ENCODE results near the gene VSIG10L.

VSIG10L gene

DNA sequence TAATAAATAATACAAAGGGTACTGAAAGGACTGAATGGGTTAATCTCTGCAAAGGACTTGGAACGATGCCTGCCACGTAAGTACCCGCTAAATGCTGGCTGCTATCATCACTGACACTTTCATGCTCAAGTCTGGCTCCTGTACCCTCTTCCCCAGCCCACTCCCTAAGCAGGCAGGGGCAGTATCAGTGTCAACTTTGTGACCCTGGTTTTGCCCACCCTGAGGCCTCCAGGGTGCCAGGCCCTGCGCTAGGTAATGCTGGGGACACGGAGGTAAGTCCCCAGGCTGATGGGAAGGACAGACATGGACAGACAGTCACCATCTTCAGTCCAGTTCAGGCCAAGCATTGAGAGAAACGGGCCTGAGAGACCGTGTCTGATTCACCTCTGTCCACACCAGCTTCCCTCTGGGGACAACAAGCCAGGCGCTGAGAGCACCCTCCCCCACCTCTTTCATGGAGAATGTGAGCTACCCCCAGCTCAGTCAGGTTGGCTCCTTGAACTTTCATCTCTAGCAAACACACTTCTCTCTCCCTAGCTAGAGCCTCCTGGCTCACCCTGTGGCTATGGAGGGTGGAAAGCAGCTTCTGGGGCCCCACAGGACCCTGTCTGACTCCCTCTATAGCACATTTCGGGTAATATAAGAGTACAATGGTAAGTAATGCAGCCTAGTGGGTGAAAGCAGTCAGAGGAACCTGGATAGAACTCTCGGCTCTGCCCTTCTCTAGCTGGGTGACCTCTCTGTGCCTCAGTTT lies 23.4 kb upstream of the VSIG10L start:
- peak; percentile 29 for DNase-seq

DNA sequence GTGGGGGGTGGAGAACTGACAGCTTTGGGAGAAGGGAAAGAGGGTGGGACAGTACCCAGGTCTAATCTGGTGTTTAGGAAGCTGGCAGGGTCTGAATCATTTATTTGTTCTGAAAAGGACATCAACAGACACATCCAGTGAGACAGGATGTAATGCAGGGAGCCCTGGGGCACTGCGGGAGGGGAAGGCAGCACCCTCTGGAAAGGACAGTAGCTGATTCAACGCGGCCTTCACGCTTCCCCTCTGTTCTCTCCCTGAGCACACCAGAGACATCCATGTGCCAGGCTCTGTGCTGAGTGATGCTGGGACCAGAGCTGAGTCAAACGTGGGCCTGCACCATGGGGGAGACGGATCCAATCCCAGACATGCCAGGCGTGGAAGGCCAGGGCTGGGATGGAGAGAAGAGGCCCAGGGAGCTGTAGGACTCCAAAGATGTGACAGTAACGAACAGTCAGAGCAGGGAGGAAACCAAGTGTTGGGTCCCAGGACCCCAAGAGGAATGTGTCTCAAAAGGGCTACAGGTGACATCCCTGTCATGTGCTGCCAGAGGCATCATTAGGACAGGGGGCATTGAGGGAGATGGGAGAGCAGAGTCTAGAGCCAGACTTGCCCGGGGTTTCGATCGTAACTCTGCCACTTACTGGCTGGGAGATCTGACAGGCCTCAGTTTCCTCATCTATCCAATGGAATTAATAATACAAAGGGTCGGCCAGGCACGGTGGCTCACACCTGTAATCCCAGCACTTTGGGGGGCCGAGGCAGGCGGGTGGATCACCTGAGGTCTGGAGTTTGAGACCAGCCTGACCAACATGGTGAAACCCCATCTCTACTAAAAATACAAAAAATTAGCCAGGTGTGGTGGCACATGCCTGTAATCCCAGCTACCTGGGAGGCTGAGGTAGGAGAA lies 22.5 kb upstream of the VSIG10L start:
- no peak for DNase-seq

DNA sequence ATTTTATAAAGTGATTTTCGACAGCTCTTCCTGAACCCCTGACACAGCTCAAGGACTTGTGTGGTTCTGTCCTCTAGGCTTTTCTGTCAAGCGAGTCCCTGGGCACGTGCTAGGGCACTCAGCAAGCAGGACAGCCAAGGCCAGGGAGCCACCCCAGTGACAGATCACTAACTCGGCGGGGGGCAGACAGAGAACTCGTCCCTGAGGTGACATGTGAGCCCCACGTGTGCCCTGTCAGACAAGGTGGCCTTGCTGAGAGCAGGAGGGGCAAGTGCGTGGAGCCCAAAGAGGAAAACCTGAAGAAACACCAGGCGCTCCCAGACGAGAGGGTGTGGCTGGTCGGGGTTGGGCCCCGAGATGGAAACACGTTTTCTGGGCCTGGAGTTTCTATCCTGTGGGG lies 19.3 kb upstream of the VSIG10L start:
- no peak for DNase-seq

DNA sequence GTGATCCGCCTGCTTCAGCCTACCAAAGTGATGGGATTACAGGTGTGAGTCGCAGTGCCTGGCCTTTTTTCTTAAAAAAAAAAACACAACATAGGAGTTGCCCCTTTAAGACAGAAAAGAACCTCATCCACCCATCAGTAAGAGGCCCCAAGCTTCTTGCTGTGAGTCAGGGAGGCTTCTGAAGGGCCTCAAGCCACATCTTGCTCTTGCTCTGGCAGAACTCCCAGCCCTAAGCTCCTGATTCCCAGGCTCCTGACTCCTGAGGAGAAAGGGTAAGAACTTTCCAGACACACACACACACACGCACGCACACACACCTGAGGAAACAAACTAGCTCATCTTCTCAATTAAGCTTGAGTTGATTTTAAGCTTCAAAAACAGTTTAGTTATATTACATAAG lies 17.4 kb upstream of the VSIG10L start:
- peak; percentile 67 for DNase-seq

DNA sequence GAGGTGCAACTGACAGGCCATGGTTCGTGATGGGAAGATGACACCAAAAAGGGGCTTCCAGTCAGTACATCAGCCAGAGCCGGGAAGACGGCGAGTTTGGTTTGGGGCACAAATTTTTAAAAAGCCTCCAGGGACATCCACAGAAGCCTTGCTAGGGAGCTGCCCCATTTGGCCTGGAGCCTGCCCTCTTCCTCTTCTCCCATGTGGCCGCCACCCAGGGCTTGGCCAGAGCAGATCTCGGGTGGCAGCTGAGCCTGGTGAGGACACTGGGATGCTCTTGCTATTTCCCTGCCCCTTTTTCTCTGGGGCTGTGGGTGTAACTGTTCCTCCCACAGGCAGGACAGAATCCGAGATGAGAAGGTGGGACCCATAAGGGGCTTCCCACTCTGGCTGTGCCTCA lies 16.0 kb upstream of the VSIG10L start:
- no peak for DNase-seq

DNA sequence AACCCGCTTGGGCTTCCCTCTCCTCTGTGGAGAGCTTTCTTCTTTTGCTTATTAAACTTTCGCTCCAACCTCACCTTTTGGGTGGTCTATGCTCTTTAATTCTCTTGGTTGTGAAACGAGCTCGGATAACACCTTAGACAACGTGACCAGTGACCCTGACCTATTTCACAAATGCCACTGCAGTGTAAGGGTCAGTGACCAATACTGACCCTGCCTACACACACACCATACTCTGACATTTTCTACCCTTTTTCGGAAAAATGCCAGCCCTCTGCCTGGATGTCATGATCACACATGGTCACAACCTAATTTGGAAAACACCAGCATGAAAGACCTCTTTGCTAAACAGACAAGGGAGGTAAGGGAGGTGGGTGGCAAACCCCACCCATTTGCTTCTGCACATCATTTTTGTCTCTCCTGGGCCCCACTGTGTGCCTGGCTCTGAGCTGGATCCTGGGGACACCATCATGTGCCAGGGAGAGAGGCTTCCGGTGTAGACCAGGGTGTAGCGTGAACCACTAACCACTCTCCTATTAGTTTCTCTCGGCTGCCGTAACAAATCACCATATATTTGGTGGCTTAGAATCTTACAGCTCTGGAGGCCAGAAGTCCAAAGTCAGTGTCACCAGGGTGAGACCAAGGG lies 14.3 kb upstream of the VSIG10L start:
- DNase-seq = no peak

DNA sequence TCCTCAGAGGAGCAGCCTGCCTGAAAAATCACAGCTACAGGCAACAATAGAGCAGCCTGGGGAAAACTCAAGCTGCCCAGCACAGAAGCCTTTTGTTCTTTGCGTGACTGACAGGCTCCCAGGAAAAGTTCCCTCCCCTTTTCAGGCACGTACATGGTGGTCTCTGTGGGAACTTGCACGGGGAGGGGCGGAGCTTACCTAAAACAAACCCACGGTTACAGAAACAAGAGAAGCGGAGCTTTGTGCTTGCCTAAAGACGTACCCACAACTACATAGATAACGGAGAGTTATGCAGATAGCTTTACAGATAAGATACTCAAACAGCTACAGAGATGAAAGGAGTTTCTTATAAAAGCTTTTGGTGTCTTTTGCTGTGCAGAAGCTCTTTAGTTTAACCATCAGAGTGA lies 12.8 kb upstream of the VSIG10L start:
- DNase-seq = no peak

DNA sequence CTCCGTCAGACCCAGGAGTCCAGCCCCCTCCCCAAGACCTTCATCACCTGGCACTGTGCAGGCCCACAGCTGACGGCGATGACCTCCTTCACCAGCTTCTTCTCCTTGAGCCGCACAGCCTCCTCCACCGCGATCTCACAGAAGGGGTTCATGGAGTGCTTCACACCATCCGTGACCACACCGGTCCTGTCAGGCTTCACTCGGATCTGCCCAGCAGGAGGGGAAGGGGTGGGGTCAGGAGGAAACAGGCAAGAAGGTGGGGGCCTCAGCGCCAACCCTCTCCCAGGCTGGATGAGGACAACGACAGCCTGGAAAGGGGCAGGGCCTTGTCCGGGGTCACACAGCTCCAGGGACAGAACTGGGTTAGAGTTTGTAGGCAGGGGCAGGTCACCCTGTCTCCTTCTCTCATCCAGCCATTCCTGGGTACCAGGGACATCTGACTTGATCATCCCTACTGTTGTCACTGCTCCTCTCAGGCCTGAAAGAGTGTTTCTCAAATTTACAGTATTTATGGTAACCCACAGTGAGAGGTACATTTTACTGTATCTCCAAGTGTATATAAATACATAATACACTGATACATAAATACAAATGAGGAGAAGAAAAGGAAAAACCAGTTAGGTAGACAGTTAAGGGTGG lies 12.3 kb upstream of the VSIG10L start:
- no peak for DNase-seq

DNA sequence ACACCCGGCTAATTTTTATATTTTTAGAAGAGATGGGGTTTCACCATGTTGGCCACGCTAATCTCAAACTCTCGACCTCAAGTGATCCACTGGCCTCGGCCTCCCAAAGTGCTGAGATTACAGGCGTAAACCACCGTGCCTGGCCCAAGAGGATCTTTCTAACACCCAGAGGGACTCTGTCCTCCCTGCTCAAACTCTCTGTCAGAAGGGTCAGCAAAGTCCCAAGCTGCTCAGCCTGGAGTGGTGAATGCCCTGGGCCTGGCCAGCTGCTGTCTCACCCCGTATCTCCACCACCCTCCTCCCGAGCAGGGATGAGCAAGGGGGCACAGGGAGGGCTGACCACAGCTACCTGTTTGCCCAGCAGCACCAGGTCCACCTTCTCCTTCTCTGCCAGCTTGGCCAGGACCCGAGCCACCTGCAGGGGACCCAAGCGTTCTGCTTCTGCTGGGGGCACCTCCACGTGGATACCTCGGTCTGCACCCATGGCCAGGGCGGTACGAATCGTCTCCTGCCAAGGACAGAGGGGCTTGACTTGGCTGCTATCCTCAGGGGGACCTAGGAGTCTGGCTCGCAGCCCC lies 10.9 kb upstream of the VSIG10L start:
- no peak for DNase-seq

DNA sequence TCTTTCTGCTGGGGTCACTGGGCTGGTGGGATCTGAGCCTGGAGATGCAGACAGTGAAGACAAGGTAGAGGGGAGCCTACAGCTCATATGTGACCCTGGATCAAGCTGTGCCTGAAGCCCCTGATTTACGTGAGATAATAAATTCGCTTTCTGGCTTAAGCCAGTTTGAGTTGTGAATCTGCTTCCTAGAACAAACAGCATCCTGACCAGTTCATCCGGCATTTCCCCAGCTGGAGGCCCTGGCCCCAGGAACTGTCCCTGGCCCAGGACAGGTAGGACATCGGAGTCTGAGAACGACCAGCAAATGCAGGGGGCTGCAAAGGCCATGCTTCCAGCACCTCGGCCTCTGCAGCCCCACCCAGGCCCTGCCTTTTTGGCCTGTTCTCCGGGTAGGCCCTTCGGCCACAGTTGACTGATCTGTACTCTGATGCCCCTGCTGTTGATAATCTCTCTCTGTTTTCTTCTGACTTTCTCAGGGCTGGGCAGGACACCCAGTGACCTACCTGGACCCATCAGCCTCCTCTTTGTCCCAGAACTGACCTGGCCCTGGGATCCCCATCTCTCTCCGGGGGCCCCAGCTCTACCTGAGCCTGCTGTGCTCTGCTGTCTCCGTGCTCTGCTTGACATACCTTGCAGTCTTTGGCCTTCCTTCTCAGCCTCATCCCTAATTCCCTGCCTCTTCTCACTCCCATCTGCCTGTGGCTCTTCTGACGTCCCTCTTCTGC lies 9.5 kb upstream of the VSIG10L start:
- no peak for DNase-seq

DNA sequence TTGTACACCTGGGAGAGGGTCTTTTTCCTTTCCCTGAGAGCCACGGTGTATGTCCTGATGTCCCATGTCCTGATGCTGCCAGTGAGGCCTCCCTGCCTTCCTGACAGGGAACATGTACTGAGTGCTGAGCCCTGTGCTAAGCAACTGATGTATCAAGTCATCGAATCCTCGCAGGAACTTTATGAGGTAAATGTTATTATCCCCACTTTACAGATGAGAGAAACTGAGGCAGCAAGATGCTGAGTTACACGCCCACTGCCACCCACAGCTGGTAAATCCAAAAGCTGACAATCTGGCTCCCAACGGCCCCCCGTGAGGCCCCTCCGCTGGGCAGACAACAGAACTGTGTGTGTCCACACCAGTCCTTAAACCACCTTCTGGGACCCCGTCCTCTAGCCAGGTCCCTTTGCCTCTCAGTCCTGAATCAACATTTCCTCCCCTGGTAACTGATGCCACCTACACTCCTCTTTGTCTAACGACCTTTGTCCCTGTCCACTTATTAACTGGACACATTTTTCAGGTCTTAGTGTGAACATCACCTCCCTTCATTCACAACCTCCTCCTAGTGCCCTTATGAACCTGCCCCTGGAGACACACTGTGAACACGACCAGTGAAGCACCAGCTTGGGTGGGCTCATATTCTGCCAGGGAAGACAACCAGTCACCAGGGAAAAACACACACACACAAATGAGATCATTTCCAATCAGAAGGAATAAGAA lies 5.4 kb upstream of the VSIG10L start:
- DNase-seq = no peak

DNA sequence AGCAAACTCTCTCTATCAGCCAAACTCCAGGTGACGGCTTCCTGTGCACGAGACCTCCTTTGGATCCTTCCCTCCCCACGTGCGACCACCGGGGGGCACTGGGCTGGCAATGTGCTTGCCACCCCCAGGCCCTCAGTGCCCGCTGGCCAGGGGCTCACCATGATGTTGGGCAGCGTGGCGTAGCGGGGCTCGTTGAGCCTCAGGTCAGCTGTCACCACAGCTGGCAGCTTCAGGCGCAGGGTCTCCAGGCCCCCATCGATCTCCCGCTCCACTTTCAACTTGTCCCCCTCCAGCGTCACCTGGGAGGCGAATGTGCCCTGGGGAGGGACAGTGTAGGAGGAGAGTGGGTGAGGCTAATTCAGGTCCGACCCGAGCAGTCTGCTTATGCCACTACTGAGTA lies 4.8 kb upstream of the VSIG10L start:
- DNase-seq = no peak

DNA sequence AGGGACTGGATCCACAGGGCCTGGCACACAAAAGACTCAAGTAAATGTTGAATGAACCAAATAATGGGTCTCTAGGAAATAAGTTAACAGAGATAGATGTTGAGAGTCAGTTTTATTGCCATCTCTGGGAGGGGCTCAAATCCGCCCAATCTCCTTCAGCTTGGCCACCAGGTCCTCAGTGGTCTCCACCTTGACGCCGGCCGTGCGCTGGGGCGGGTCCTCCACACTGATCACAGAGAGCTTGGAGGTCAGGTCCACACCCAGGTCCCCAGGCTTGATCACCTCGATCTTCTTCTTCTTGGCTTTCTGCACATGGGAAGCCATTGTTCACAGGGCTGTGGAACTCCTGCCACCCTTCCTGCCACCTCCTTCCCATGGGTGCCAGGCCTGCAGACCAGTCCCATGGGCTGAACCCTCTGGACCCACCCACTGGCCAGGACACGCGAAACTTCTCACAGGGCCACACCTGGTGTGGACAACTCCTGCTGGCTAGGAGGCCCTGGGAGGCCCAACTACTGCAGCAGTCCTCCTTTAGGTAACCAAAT lies 3.2 kb upstream of the VSIG10L start:
- no peak for DNase-seq

DNA sequence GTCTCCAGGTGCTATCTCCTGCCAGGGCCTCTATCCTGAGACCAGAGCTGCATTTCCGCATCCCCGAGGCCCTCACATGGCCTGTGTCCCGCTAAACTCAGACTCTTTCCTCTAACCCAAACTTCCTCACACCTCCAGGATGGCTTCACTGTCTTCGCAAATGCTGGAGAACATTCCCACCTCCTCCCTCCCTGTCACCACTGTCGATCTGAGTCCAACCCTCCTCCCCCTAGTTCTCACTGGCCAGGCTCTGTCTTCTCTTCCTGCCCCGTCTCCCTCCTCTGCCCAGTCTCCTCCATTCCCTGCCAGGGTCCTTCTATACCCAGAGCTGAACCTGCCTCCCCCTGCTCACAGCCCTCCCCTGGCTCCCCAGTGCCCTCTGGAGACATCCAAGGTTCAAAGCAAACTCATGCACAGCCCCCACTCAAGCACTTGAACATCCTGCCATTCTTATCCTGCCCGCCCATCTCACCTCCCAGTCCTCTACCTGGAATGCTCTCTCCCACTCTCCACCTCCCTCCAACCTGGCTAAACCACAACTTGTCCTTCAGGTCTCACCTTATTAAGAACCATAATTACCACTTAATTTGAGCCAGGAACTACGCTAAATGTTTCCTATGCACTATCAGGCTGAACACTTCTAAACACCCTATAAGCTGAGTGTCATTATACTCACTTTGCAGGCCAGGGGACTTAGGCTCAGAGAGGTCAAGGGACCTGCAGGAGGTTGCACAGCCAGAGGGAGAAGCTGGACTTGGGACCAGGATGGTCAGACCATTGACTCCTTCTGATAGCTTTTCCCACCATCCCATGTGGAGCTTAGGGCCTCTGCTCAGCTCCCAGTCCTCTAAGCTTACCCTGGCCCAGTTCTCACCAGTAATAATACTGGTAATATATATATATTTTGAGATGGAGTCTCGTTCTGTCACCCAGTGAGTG lies 961 bp upstream of the VSIG10L start:
- DNase-seq = no peak

DNA sequence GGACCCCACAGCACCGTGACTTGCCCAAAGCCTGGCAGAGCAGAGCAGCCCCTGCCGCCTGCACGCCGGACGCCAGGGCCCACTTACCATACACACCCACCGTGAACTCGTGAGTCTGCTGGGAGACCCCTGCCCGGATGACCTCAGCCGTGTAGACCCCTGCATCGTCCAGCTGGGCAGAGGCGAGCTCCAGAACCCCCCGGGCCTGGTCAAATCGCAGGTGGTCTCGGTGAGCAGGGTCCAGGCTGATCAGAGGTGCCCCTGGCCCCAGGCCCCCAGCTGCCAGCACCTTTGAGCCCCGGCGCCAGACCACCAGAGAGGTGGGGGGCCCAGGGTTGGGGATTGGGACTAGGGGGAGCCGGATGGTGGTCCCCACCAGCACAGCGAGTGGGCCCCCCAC lies 873 bp downstream of the VSIG10L start:
- no peak for DNase-seq

DNA sequence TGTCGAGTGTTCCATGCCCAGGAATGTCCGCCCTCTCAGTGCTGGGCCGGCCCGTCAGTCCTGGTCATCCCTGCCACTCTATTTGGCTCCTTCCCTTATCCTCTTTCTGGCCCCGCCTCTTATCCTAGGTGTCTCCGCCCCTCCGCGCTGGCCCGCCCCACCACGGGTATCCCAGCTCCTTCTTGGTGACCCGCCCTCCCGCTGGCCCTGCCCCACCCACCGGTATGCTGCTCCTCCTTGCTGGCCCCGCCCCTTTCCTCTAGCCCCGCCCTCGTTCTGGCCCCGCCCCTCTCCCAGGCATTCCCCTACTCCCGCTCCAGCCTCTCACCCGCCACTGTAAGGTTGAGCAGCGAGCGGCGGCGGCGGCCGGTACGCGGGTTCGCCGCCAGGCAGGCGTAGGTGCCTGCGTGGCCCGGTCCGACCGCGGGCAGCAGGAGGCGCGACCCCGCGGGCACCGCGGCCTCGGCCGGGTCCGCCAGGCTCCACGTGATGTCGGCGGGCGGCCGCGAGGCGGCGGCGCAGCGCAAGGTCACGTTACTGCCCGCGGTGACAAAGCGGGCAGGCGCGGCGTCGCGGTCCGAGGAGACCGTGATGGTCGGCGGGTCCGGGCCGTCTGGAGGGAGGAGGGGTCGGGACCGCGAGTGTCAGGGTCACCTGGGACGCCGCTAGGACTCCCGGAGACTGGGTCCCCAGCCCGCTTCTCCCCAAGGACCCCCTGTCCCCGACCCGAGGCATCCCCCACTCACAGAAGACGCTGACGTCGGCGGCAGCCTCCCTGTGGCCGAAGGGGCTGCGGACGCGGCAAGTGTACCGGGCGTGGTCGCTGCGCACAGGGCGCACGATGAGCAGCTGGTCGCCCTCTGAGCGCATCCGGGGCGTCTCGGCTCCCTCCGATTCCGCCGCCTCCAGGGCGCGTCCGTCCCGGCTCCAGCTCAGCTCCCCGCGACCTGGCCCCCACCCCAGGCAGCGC lies 2.0 kb downstream of the VSIG10L start:
- peak; percentile 98 for DNase-seq

DNA sequence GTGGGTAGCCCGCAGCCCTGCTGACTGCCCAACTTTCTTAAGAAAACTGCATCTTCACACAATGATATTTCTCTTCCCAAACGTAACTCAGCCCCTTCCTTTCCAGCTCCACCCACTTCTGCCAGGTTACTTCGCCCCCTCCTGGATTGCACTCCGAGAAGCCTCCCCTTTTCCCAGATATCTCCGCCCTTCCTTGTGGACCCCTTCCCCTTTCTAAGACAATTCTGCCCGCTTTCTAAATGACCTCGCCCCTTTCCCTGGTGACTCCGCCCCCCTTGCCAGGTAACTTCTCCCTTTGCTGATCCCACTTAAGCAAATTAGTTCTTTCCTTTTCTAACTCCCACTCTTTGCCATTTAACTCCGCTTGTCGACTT lies 2.6 kb downstream of the VSIG10L start:
- DNase-seq = no peak

DNA sequence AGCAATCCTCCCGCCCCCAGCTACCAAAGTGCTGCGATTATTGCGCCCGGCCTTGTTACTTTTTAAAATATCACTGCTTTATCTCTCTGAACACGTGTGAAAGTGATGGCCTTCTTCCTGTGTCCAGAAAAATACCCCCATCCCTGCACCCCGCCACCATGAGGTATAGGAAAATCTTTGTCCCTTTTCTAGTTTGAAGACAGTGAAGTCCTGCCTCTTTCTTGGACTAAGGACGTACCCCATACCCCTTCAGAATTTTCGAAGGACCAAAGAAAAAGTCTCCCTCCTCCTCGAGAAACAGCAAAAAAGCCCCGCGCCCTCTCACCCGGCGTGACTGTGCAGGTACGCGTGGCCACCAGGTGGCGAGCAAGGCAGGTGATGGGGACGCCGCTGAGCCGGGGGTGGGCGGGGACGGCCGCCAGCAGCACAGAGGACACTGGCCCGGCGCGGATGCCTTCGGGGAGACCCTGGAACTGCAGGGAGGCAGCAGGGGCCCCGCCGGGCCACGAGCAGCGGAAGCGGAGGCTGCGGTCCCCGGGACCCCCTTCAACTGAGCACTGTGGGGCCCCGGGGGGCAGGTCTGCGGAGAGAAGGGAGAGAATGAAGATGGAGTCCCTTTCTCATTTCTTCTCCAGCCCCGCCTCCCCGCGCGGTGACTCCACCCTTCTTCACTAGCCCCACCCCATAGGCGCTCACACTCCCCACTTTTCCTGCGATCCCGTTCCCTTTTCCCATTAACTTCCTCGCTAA lies 3.2 kb downstream of the VSIG10L start:
- peak; percentile 70 for DNase-seq

Measured in fibroblast of skin of scalp (primary cell).